Keratinocyte (primary cell): ENCODE measurements around the gene WDR70. TPM values are rescaled to one million over a fixed set of nuclear protein-coding genes. Genes with fewer than 3 reads are reported as not detected.

Experiments used
- DNase-seq: peaks from one replicate; pipeline ENCODE4 v3.0.0-alpha.2; 2011; ENCODE audit warnings: low read depth, missing footprints, low spot score
- FAIRE-seq: peaks from 2 replicates; lab custom pipeline; 2011; peaks lifted over from hg19 to GRCh38; lab: Jason Lieb, UNC
- H2AFZ ChIP-seq: 2 replicates; pipeline ENCODE4 v1.6.0; 2012; ENCODE audit warnings: low read length, control low read depth, inconsistent platforms; ENCODE audit not compliant: control insufficient read depth
- H3K27ac ChIP-seq: 2 replicates; pipeline ENCODE4 v1.5.1; 2011; ENCODE audit warnings: low read length; ENCODE audit not compliant: control insufficient read depth, insufficient read depth
- H3K27me3 ChIP-seq: 3 replicates; pipeline ENCODE4 v1.6.0; 2011; ENCODE audit warnings: low read length; ENCODE audit not compliant: control insufficient read depth, insufficient read depth; ENCODE audit errors: extremely low read depth
- H3K36me3 ChIP-seq, 2 experiments: 2 replicates in 1 of 2; 3 replicates in 1 of 2; pipeline ENCODE4 v1.5.1; 2011; ENCODE audit warnings: low read length in 2 of 2, mild to moderate bottlenecking in 1 of 2; ENCODE audit not compliant: control insufficient read depth in 2 of 2, insufficient read depth in 2 of 2; ENCODE audit errors: extremely low read depth in 1 of 2
- H3K4me1 ChIP-seq: 3 replicates; pipeline ENCODE4 v1.5.1; 2011; ENCODE audit warnings: low read length; ENCODE audit not compliant: control insufficient read depth, insufficient read depth; ENCODE audit errors: extremely low read depth
- H3K4me2 ChIP-seq: 3 replicates; pipeline ENCODE4 v1.6.0; 2011; ENCODE audit warnings: low read depth, low read length; ENCODE audit not compliant: control insufficient read depth, insufficient read depth; ENCODE audit errors: extremely low read depth
- H3K4me3 ChIP-seq, 3 experiments: fragments of 200-600 bp in 1 of 3; sonication (generic) in 1 of 3; 2 replicates in 2 of 3; 3 replicates in 1 of 3; pipeline ENCODE4 v1.5.1; 2011 to 2016; ENCODE audit warnings: low read length in 3 of 3, mild to moderate bottlenecking in 3 of 3, control low read depth in 2 of 3, inconsistent platforms in 1 of 3, low read depth in 1 of 3, mixed read lengths in 1 of 3, mixed run types in 1 of 3, moderate library complexity in 1 of 3; ENCODE audit not compliant: control insufficient read depth in 2 of 3, insufficient read depth in 2 of 3; ENCODE audit errors: extremely low read depth in 1 of 3
- H3K79me2 ChIP-seq: 2 replicates; pipeline ENCODE4 v1.6.0; 2012; ENCODE audit warnings: low read length; ENCODE audit not compliant: control insufficient read depth, insufficient read depth
- H3K9ac ChIP-seq: 3 replicates; pipeline ENCODE4 v1.6.0; 2011; ENCODE audit warnings: low read length; ENCODE audit not compliant: control insufficient read depth, insufficient read depth; ENCODE audit errors: extremely low read depth
- H3K9me1 ChIP-seq: 3 replicates; pipeline ENCODE4 v1.6.0; 2011; ENCODE audit warnings: low read length; ENCODE audit not compliant: control insufficient read depth, insufficient read depth; ENCODE audit errors: extremely low read depth
- H3K9me3 ChIP-seq: 2 replicates; pipeline ENCODE4 v1.5.1; 2012; ENCODE audit warnings: low read depth, low read length; ENCODE audit not compliant: control insufficient read depth
- H4K20me1 ChIP-seq: 3 replicates; pipeline ENCODE4 v1.6.0; 2011; ENCODE audit warnings: low read length; ENCODE audit not compliant: control insufficient read depth, insufficient read depth; ENCODE audit errors: extremely low read depth
- CTCF ChIP-seq, 3 experiments: IDR thresholded peaks in 1 of 3; conservative IDR thresholded peaks in 1 of 3; optimal IDR thresholded peaks in 1 of 3; 2 replicates in 2 of 3; 3 replicates in 1 of 3; pipeline versions ENCODE3 to v1.5.1; 2011; ENCODE audit warnings: low read length in 3 of 3, mild to moderate bottlenecking in 3 of 3, moderate library complexity in 2 of 3, control low read depth in 1 of 3, inconsistent platforms in 1 of 3; ENCODE audit not compliant: insufficient read depth in 2 of 3; ENCODE audit errors: extremely low read depth in 1 of 3
- EZH2 ChIP-seq: IDR thresholded peaks from one replicate; pipeline ENCODE4 v1.6.1; 2012; ENCODE audit warnings: inconsistent platforms, mild to moderate bottlenecking, low read length, moderate library complexity
- dilution Hi-C: fragments of 300-500 bp; cut with MboI; formaldehyde crosslinking; loops from one replicate; pipeline ENCODE4 v1.7.0; 2020; ENCODE audit warnings: low sequenced_read_pairs; ENCODE audit not compliant: extremely low pct_ligation_motif_present
- polyA plus RNA-seq, 5 experiments: library from polyadenylated mRNA; depleted of rRNA in 3 of 5; stranded (reverse) in 3 of 5; stranded (forward) in 1 of 5; unstranded in 1 of 5; fragments of >200 nt; gene quantifications; 1 replicate in 1 of 5; 2 replicates in 3 of 5; 3 replicates in 1 of 5; pipeline versions ENCODE4 v1.2.1 to v1.2.3, GENCODE V29; 2011 to 2012; ENCODE audit warnings: missing spikeins in 2 of 5, low read depth in 1 of 5, low replicate concordance in 1 of 5

The WDR70 gene
- polyA plus RNA-seq, 1 donor (not counting 4 experiments of a cell fraction or from before 2014, with no cell fraction given), result 25.1 TPM

- Histone ChIP-seq H4K20me1 (no peaks in the 10 kb centered on the region), H2AFZ (no peak overlapping the region), H3K4me3 (no peak overlapping the region), H3K27ac (no peak overlapping the region), H3K9me3 (no peaks in the 10 kb centered on the region), H3K36me3 (peaks cover 0 to 3% of the 10 kb centered on the region in 2 experiments), H3K9me1 (no peaks in the 10 kb centered on the region), H3K4me1 (no peaks in the 10 kb centered on the region), H3K4me2 (no peak overlapping the region), H3K9ac (no peak overlapping the region), H3K27me3 (no peaks in the 10 kb centered on the region), H3K79me2 (no peaks in the 10 kb centered on the region)
- DNase-seq, result no peak
- no peak for TF ChIP-seq EZH2
- no peak for TF ChIP-seq CTCF (optimal IDR thresholded peaks at IDR 0.05 in 1 of 3, IDR thresholded peaks at IDR 0.05 in 1 of 3, conservative IDR thresholded peaks at IDR 0.05 in 1 of 3; ENCODE audit: extremely low read depth in 1 of 3, insufficient read depth in 2 of 3, low read length in 3 of 3)
- dilution Hi-C loops, result no loop called here
- FAIRE-seq, result no peak
Measured at GRCh38 chr5:37428044-37428443, 48.9 kb downstream of the WDR70 start.

- no peaks in the 10 kb centered on the region for H3K36me3 ChIP-seq
- H2AFZ ChIP-seq, result no peak overlapping the region
- H3K4me1 ChIP-seq, result no peaks in the 10 kb centered on the region
- H3K4me2 ChIP-seq, result no peak overlapping the region
- TF ChIP-seq EZH2, result no peak
- TF ChIP-seq CTCF (optimal IDR thresholded peaks at IDR 0.05 in 1 of 3, IDR thresholded peaks at IDR 0.05 in 1 of 3, conservative IDR thresholded peaks at IDR 0.05 in 1 of 3; ENCODE audit: extremely low read depth in 1 of 3, insufficient read depth in 2 of 3, low read length in 3 of 3), result no peak
- FAIRE-seq, result no peak
- no peak overlapping the region for H3K9ac ChIP-seq
- DNase-seq, result no peak
- dilution Hi-C loops, result no loop called here
- no peak overlapping the region for H3K4me3 ChIP-seq
- no peaks in the 10 kb centered on the region for H3K9me3 ChIP-seq
- H3K9me1 ChIP-seq, result no peaks in the 10 kb centered on the region
- H3K79me2 ChIP-seq, result no peaks in the 10 kb centered on the region
- H3K27ac ChIP-seq, result no peak overlapping the region
- H4K20me1 ChIP-seq, result no peaks in the 10 kb centered on the region
- no peaks in the 10 kb centered on the region for H3K27me3 ChIP-seq
Measured at GRCh38 chr5:37435261-37435660, 56.1 kb downstream of the WDR70 start.
